Neural cell (in vitro differentiated cells): Measurements from ENCODE around the gene MICA. TPM values are rescaled to one million over a fixed set of nuclear protein-coding genes. Genes with fewer than 3 reads are reported as not detected.

Experiments
- H2AFZ ChIP-seq: fragments of 200-600, 300-800 bp; sonication (generic), shearing (Covaris generic); 2 replicates; pipeline ENCODE4 v1.6.0; 2014; ENCODE audit warnings: low read depth, mild to moderate bottlenecking, antibody characterized with exemption, low read length, moderate library complexity
- H3F3A ChIP-seq: fragments of 200-600 bp; shearing (Covaris generic); 2 replicates; pipeline ENCODE4 v1.6.1; 2016; ENCODE audit warnings: mild to moderate bottlenecking, moderate library complexity, mixed read lengths, antibody characterized with exemption, low read length; ENCODE audit not compliant: insufficient read depth, poor library complexity, severe bottlenecking
- H3K27ac ChIP-seq: fragments of 200-600, 300-800 bp; sonication (generic), shearing (Covaris generic); 2 replicates; pipeline ENCODE4 v1.5.1; 2014; ENCODE audit warnings: mild to moderate bottlenecking, low read length, moderate library complexity
- H3K27me3 ChIP-seq: fragments of 300-800, 200-600 bp; sonication (generic), shearing (Covaris generic); 2 replicates; pipeline ENCODE4 v1.6.0; 2014; ENCODE audit warnings: mild to moderate bottlenecking, low read depth, low read length, moderate library complexity; ENCODE audit not compliant: insufficient read depth
- H3K36me3 ChIP-seq: fragments of 300-800, 200-600 bp; sonication (generic), shearing (Covaris generic); 2 replicates; pipeline ENCODE4 v1.5.1; 2014; ENCODE audit warnings: mild to moderate bottlenecking, antibody characterized with exemption, low read length, moderate library complexity; ENCODE audit not compliant: insufficient read depth
- H3K4me2 ChIP-seq: fragments of 300-800, 200-600 bp; sonication (generic), shearing (Covaris generic); 2 replicates; pipeline ENCODE4 v1.6.0; 2014; ENCODE audit warnings: mild to moderate bottlenecking, low read length
- H3K4me3 ChIP-seq: fragments of 300-800, 200-600 bp; sonication (generic), shearing (Covaris generic); 2 replicates; pipeline ENCODE4 v1.5.1; 2014; ENCODE audit warnings: mild to moderate bottlenecking, low read length, moderate library complexity
- H3K79me2 ChIP-seq: fragments of 200-600 bp; shearing (Covaris generic); replicated peaks from 2 replicates; pipeline ENCODE4 v1.6.0; 2014; ENCODE audit warnings: mild to moderate bottlenecking, low read length, moderate library complexity; ENCODE audit not compliant: insufficient read depth
- H3K9ac ChIP-seq: fragments of 300-800, 200-600 bp; sonication (generic), shearing (Covaris generic); 2 replicates; pipeline ENCODE4 v1.6.1; 2016; ENCODE audit warnings: mild to moderate bottlenecking, low read length, mixed read lengths
- H3K9me2 ChIP-seq: fragments of 200-600 bp; shearing (Covaris generic); 2 replicates; pipeline ENCODE4 v1.6.1; 2016; ENCODE audit warnings: mild to moderate bottlenecking, low read length, mixed read lengths; ENCODE audit not compliant: insufficient read depth
- H3K9me3 ChIP-seq: fragments of 200-600, 300-800 bp; sonication (generic), shearing (Covaris generic); 2 replicates; pipeline ENCODE4 v1.6.1; 2016; ENCODE audit warnings: mild to moderate bottlenecking, mixed run types, low read length, moderate library complexity, mixed read lengths
- H4K20me1 ChIP-seq: fragments of 200-600 bp; shearing (Covaris generic); 2 replicates; pipeline ENCODE4 v1.6.1; 2016; ENCODE audit warnings: mild to moderate bottlenecking, mixed run types; ENCODE audit not compliant: insufficient read depth
- CTCF ChIP-seq: fragments of 450-650 bp; IDR thresholded peaks from 2 replicates; pipeline ENCODE4 v1.5.1; 2014; ENCODE audit warnings: antibody characterized with exemption, mild to moderate bottlenecking, moderate library complexity; ENCODE audit not compliant: poor library complexity, severe bottlenecking
- EP300 ChIP-seq: fragments of 450-650 bp; conservative IDR thresholded peaks from 2 replicates; pipeline ENCODE4 v1.6.1; 2014; ENCODE audit warnings: antibody characterized with exemption, mild to moderate bottlenecking, moderate library complexity; ENCODE audit not compliant: poor library complexity, severe bottlenecking
- EZH2 ChIP-seq: fragments of 200-600, 300-800 bp; shearing (Covaris generic), sonication (generic); IDR thresholded peaks from 2 replicates; pipeline ENCODE4 v1.6.1; 2014; ENCODE audit warnings: antibody characterized with exemption, low read length, borderline replicate concordance, mild to moderate bottlenecking; ENCODE audit not compliant: insufficient read depth, poor library complexity, severe bottlenecking
- MXI1 ChIP-seq: fragments of 450-650 bp; conservative IDR thresholded peaks from 2 replicates; pipeline ENCODE4 v1.6.1; 2014; ENCODE audit warnings: antibody characterized with exemption, mild to moderate bottlenecking; ENCODE audit not compliant: poor library complexity, severe bottlenecking
- POLR2AphosphoS5 ChIP-seq: IDR thresholded peaks from 2 replicates; pipeline ENCODE4 v1.6.1; 2012
- RAD21 ChIP-seq: fragments of 450-650 bp; conservative IDR thresholded peaks from 2 replicates; pipeline ENCODE4 v1.6.1; 2014; ENCODE audit warnings: antibody characterized with exemption, mild to moderate bottlenecking, moderate library complexity
- REST ChIP-seq: IDR thresholded peaks from 2 replicates; pipeline ENCODE4 v1.6.1; 2012; ENCODE audit warnings: borderline replicate concordance
- SMC3 ChIP-seq: fragments of 450-650 bp; conservative IDR thresholded peaks from 2 replicates; pipeline ENCODE4 v1.6.1; 2014; ENCODE audit warnings: antibody characterized with exemption, mild to moderate bottlenecking, moderate library complexity; ENCODE audit not compliant: poor library complexity
- TAF1 ChIP-seq: IDR thresholded peaks from 2 replicates; pipeline ENCODE4 v1.6.1; 2012; ENCODE audit warnings: low read depth
- polyA plus RNA-seq: library from polyadenylated mRNA; depleted of rRNA; stranded (reverse); fragments of >200 nt; gene quantifications from 2 replicates; pipeline ENCODE4 v1.2.3, GENCODE V29; 2014

Gene MICA
- polyA plus RNA-seq, 1 donor from 2014 or later: 0.87 TPM

GRCh38 chr6:31357886-31358285, 45.5 kb upstream of the MICA start:
- no peak overlapping the region for H3K27ac ChIP-seq

GRCh38 chr6:31358302-31358701, 45.1 kb upstream of the MICA start:
- H3K9me3 ChIP-seq: no peaks in the 10 kb centered on the region
- H3K27ac ChIP-seq: no peak overlapping the region
- H2AFZ ChIP-seq: no peak overlapping the region
- H3K9ac ChIP-seq: no peak overlapping the region
- H3K4me3 ChIP-seq: no peak overlapping the region
- peaks cover 27% of the 10 kb centered on the region for H3K27me3 ChIP-seq
- H3F3A ChIP-seq: no peaks in the 10 kb centered on the region
- no peaks in the 10 kb centered on the region for H3K79me2 ChIP-seq
- no peak overlapping the region for H3K4me2 ChIP-seq
- no peaks in the 10 kb centered on the region for H3K36me3 ChIP-seq
- no peaks in the 10 kb centered on the region for H3K9me2 ChIP-seq
- no peaks in the 10 kb centered on the region for H4K20me1 ChIP-seq
- TF ChIP-seq MXI1 (no peak), TAF1 (no peak), REST (no peak), SMC3 (no peak), POLR2AphosphoS5 (no peak), EZH2 (no peak), EP300 (no peak)

More at GRCh38 chr6:31357886-31358285, 45.5 kb upstream of the MICA start:
- Histone ChIP-seq H4K20me1 (no peaks in the 10 kb centered on the region), H3F3A (no peaks in the 10 kb centered on the region), H3K9me2 (no peaks in the 10 kb centered on the region), H3K27me3 (peaks cover 27% of the 10 kb centered on the region), H3K36me3 (no peaks in the 10 kb centered on the region), H3K4me3 (no peak overlapping the region), H3K9me3 (no peaks in the 10 kb centered on the region), H3K4me2 (no peak overlapping the region), H3K79me2 (no peaks in the 10 kb centered on the region), H2AFZ (no peak overlapping the region), H3K9ac (no peak overlapping the region)
- TF ChIP-seq RAD21 (no peak), EP300 (no peak), MXI1 (no peak), TAF1 (no peak), POLR2AphosphoS5 (no peak), REST (no peak), EZH2 (no peak), CTCF (no peak), SMC3 (no peak)
